ENCODE results near the gene CCDC38. TPM values are rescaled to one million over a fixed set of nuclear protein-coding genes. Genes with fewer than 3 reads are reported as not detected.
A peak's percentile ranks its signal among the peaks of the same experiment; 100 is the strongest.

Gene CCDC38
- polyA plus RNA-seq, 1 experiment = not detected

DNA sequence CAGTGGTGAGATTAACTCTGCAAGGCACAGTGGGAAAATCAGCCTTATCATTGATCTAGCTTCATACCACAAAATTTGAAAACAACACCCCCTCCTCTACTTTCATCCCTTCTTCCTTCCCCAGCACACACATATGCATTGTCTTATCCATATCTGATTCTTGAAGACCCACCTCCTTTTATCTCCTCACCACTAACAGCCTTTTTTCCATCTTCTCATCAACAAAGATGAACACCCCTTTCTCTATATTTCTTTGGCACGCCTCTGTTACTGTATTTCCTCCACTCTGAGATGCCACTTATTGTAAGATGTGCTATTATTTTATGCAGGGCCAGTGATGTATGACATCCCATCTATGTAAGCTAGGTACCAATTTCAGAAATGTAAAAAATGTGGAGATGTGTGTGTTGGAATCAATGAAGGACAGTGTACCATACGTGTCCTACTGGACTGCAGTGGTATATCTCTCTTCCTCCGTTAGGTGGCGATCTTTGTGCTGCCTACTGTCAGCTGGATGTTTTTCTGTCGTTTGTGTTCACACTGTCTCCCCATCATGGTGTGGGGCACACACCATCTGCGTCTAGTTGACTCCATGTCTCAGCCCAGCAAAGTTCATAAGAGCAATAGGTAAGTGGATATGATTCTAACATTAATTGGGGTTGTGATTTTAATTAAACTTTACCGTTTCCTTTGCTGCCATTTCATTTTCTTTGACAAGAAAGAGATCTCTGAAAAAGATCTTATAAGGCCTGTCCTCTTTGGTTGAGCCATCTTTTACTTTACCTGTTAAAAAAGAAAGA, 24.0 kb downstream of the CCDC38 start:
- TF ChIP-seq, protein P1, sequence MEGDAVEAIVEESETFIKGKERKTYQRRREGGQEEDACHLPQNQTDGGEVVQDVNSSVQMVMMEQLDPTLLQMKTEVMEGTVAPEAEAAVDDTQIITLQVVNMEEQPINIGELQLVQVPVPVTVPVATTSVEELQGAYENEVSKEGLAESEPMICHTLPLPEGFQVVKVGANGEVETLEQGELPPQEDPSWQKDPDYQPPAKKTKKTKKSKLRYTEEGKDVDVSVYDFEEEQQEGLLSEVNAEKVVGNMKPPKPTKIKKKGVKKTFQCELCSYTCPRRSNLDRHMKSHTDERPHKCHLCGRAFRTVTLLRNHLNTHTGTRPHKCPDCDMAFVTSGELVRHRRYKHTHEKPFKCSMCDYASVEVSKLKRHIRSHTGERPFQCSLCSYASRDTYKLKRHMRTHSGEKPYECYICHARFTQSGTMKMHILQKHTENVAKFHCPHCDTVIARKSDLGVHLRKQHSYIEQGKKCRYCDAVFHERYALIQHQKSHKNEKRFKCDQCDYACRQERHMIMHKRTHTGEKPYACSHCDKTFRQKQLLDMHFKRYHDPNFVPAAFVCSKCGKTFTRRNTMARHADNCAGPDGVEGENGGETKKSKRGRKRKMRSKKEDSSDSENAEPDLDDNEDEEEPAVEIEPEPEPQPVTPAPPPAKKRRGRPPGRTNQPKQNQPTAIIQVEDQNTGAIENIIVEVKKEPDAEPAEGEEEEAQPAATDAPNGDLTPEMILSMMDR (IDR thresholded peaks at IDR 0.05; ENCODE audit: insufficient read depth, low read depth, low read length) = peak; percentile 86
- Histone ChIP-seq H3K4me3 (ENCODE audit: low read depth, low read length) (no peak overlapping the region), H3K36me3 (ENCODE audit: control insufficient read depth, insufficient read depth, low read length) (no peaks in the 10 kb centered on the region), H3K27me3 (ENCODE audit: control insufficient read depth, insufficient read depth, low read length) (0 out of 2 replicates have a peak, but pooled peaks cover 2% of the 10 kb centered on the region)
- CTCF ChIA-PET = interaction anchor here (0.7 to 4.7 kb wide), 19 partner anchors 10 to 598 kb away, joined by 3 to 41 read pairs (median 5); partner anchors contain the start of genes CCDC38 and HAL
- no peak for DNase-seq (ENCODE audit: low read depth)
- POLR2A ChIA-PET = no interaction called here

DNA sequence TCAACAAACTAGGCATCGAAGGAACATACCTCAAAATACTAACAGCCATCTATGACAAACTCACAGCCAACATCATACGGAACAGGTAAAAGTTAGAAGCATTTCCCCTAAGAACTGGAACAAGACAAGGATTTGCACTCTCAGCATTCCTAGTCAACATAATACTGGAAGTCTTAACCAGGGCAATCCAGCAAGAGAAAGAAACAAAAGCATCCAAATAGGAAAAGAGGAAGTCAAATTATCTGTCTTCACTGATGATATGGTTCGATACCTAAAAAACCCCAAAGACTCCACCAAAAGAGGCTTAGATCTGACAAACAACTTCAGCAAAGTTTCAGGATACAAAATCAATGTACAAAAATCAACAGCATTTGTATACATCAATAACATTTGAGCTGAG, 32.5 kb downstream of the CCDC38 start:
- no peaks in the 10 kb centered on the region for H3K36me3 ChIP-seq (ENCODE audit: control insufficient read depth, insufficient read depth, low read length)
- TF ChIP-seq, protein P1 (IDR thresholded peaks at IDR 0.05; ENCODE audit: insufficient read depth, low read depth, low read length) = no peak
- no peaks in the 10 kb centered on the region for H3K27me3 ChIP-seq (ENCODE audit: control insufficient read depth, insufficient read depth, low read length)
- H3K4me3 ChIP-seq (ENCODE audit: low read depth, low read length) = no peak overlapping the region
- POLR2A ChIA-PET = no interaction called here
- CTCF ChIA-PET = no interaction called here
- no peak for DNase-seq (ENCODE audit: low read depth)

DNA sequence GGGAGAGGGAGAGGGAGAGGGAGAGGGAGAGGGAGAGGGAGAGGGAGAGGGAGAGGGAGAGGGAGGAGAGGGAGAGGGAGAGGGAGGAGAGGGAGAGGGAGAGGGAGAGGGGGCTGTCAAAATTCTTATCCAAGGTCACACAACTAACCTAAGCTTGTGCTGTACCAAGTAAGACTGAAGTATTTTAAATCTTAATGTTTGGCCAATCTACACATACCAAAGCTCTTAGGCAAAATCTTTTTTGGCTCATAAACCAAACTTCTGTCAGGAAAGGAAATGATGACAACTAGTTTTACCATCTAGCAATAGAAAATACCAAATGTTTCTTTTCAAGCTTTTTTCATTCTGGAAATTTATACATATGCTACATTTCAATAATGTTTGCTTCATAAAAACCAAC, 33.8 kb downstream of the CCDC38 start:
- POLR2A ChIA-PET = interaction anchor here (0.6 kb wide), 1 partner anchor 279 kb away, joined by 4 read pairs; no protein-coding TSS in a partner anchor
- DNase-seq (ENCODE audit: low read depth) = no peak
- CTCF ChIA-PET = interaction anchor here (0.6 to 0.9 kb wide), 2 partner anchors 10 to 33 kb away, joined by 3 to 4 read pairs; no protein-coding TSS in a partner anchor
- H3K36me3 ChIP-seq (ENCODE audit: control insufficient read depth, insufficient read depth, low read length) = no peaks in the 10 kb centered on the region
- H3K4me3 ChIP-seq (ENCODE audit: low read depth, low read length) = no peak overlapping the region
- H3K27me3 ChIP-seq (ENCODE audit: control insufficient read depth, insufficient read depth, low read length) = no peaks in the 10 kb centered on the region
- TF ChIP-seq, protein P1 (IDR thresholded peaks at IDR 0.05; ENCODE audit: insufficient read depth, low read depth, low read length) = no peak

DNA sequence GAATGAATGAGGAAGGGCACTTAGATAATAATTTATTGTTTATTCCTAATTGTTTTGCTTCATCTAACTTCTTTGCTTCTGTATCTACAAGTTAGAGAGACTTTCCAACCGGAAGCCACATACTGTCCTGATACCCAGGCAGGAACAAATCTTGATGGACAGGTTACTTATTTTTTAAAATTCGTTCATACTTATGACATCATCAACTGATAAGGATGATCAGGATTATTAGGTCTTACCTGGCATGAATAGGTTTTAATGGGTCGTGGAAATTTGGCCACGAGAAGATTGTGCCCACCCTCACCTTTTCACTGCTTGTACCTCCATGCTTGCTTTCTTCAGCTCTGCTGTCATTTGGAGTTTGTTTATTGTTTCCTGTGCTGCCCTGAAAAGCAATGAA, 44.3 kb downstream of the CCDC38 start:
- TF ChIP-seq, protein P1 (IDR thresholded peaks at IDR 0.05; ENCODE audit: insufficient read depth, low read depth, low read length) = no peak
- no peaks in the 10 kb centered on the region for H3K27me3 ChIP-seq (ENCODE audit: control insufficient read depth, insufficient read depth, low read length)
- ChIA-PET POLR2A (no interaction called here), CTCF (no interaction called here)
- H3K36me3 ChIP-seq (ENCODE audit: control insufficient read depth, insufficient read depth, low read length) = no peaks in the 10 kb centered on the region
- no peak overlapping the region for H3K4me3 ChIP-seq (ENCODE audit: low read depth, low read length)
- DNase-seq (ENCODE audit: low read depth) = no peak

DNA sequence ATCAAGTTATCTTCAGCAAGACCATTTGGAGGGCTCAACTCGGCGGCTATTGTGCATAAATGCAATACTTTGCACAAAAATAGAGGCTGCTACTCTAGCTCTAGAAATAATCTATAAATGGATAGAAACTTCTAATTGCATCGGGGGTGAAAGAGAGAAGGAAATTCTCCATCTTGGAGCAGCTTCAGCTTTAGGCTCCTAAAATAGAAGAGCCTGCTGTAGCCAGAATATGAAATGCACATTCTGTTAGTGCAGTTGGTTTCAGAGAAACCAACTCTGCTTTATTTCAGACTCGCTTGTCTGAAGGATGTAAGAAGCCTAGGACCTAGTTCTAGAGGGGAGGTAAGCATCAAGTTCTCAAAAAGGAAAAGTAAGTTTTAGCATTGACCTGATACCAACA, 45.6 kb downstream of the CCDC38 start:
- Histone ChIP-seq H3K4me3 (ENCODE audit: low read depth, low read length) (no peak overlapping the region), H3K27me3 (ENCODE audit: control insufficient read depth, insufficient read depth, low read length) (no peaks in the 10 kb centered on the region), H3K36me3 (ENCODE audit: control insufficient read depth, insufficient read depth, low read length) (no peaks in the 10 kb centered on the region)
- DNase-seq (ENCODE audit: low read depth) = no peak
- CTCF ChIA-PET = interaction anchor here (1.0 kb wide), 2 partner anchors 19 to 22 kb away, joined by 3 to 5 read pairs; no protein-coding TSS in a partner anchor
- TF ChIP-seq, protein P1 (IDR thresholded peaks at IDR 0.05; ENCODE audit: insufficient read depth, low read depth, low read length) = no peak
- POLR2A ChIA-PET = interaction anchor here (0.5 kb wide), 1 partner anchor 111 kb away, joined by 6 read pairs; no protein-coding TSS in a partner anchor

Measured in BJ (cell line).